ENCODE data around the gene CHSY1. TPM values are rescaled to one million over a fixed set of nuclear protein-coding genes. Genes with fewer than 3 reads are reported as not detected.
"Not testable (repeated sequence)": the region's sequence is repeated elsewhere in the genome, so short reads cannot be mapped to it uniquely, and the experiment has no call there.

The CHSY1 gene
- polyA plus RNA-seq, 2 donors = 3.3 to 5.2 TPM

- H3K36me3 ChIP-seq (ENCODE audit: control insufficient read depth in 2 of 2, insufficient read depth in 2 of 2, low read length in 1 of 2) = peaks cover 0 to 9% of the 10 kb centered on the region in 2 donors
- H3K9me3 ChIP-seq (ENCODE audit: control insufficient read depth in 2 of 2, insufficient read depth in 1 of 2, low read depth in 1 of 2, low read length in 1 of 2) = no peaks in the 10 kb centered on the region
- H3K4me3 ChIP-seq (ENCODE audit: low read depth in 1 of 2, low read length in 2 of 2) = no peak overlapping the region
- 43 to 52% methylated on average over 5 of the region's 5 CpGs for WGBS, 2 donors
- H3K27ac ChIP-seq (ENCODE audit: low read depth in 2 of 2, low read length in 1 of 2) = peak overlapping the region in 1 of 2 donors; percentile 47
- no peaks in the 10 kb centered on the region for H3K27me3 ChIP-seq (ENCODE audit: control insufficient read depth in 1 of 2, insufficient read depth in 2 of 2, low read length in 2 of 2)
- H3K4me1 ChIP-seq (ENCODE audit: control insufficient read depth in 2 of 2, insufficient read depth in 2 of 2, low read length in 1 of 2) = peaks cover 4 to 8% of the 10 kb centered on the region in 2 donors
Measured at GRCh38 chr15:101232677-101233076, 19.2 kb downstream of the CHSY1 start.

GRCh38 chr15:101228313-101228712 lies 23.5 kb downstream of the CHSY1 start:
- H3K9me3 ChIP-seq (ENCODE audit: control insufficient read depth in 2 of 2, insufficient read depth in 1 of 2, low read depth in 1 of 2, low read length in 1 of 2) = peaks cover 0 to 2% of the 10 kb centered on the region in 2 donors
- no peak overlapping the region for H3K27ac ChIP-seq (ENCODE audit: low read depth in 2 of 2, low read length in 1 of 2)
- H3K4me3 ChIP-seq (ENCODE audit: low read depth in 1 of 2, low read length in 2 of 2) = no peak overlapping the region
- peaks cover 5 to 6% of the 10 kb centered on the region in 2 donors for H3K4me1 ChIP-seq (ENCODE audit: control insufficient read depth in 2 of 2, insufficient read depth in 2 of 2, low read length in 1 of 2)
- no peaks in the 10 kb centered on the region for H3K27me3 ChIP-seq (ENCODE audit: control insufficient read depth in 1 of 2, insufficient read depth in 2 of 2, low read length in 2 of 2)
- peaks cover 2 to 3% of the 10 kb centered on the region in 2 donors for H3K36me3 ChIP-seq (ENCODE audit: control insufficient read depth in 2 of 2, insufficient read depth in 2 of 2, low read length in 1 of 2)

GRCh38 chr15:101225658-101226057 lies 26.2 kb downstream of the CHSY1 start:
- no peak overlapping the region for H3K27ac ChIP-seq (ENCODE audit: low read depth in 2 of 2, low read length in 1 of 2)
- H3K9me3 ChIP-seq (ENCODE audit: control insufficient read depth in 2 of 2, insufficient read depth in 1 of 2, low read depth in 1 of 2, low read length in 1 of 2) = peaks cover 0 to 2% of the 10 kb centered on the region in 2 donors
- H3K4me1 ChIP-seq (ENCODE audit: control insufficient read depth in 2 of 2, insufficient read depth in 2 of 2, low read length in 1 of 2) = peaks cover 0 to 2% of the 10 kb centered on the region in 2 donors
- H3K27me3 ChIP-seq (ENCODE audit: control insufficient read depth in 1 of 2, insufficient read depth in 2 of 2, low read length in 2 of 2) = no peaks in the 10 kb centered on the region
- H3K36me3 ChIP-seq (ENCODE audit: control insufficient read depth in 2 of 2, insufficient read depth in 2 of 2, low read length in 1 of 2) = peaks cover 0 to 3% of the 10 kb centered on the region in 2 donors
- no peak overlapping the region for H3K4me3 ChIP-seq (ENCODE audit: low read depth in 1 of 2, low read length in 2 of 2)
- WGBS, 2 donors = 77 to 80% methylated on average over 5 of the region's 5 CpGs

GRCh38 chr15:101221902-101222301 lies 29.9 kb downstream of the CHSY1 start:
- H3K9me3 ChIP-seq (ENCODE audit: control insufficient read depth in 2 of 2, insufficient read depth in 1 of 2, low read depth in 1 of 2, low read length in 1 of 2) = no peaks in the 10 kb centered on the region
- H3K4me1 ChIP-seq (ENCODE audit: control insufficient read depth in 2 of 2, insufficient read depth in 2 of 2, low read length in 1 of 2) = no peaks in the 10 kb centered on the region
- no peak overlapping the region for H3K4me3 ChIP-seq (ENCODE audit: low read depth in 1 of 2, low read length in 2 of 2)
- peaks cover 0 to 3% of the 10 kb centered on the region in 2 donors for H3K36me3 ChIP-seq (ENCODE audit: control insufficient read depth in 2 of 2, insufficient read depth in 2 of 2, low read length in 1 of 2)
- no peak overlapping the region for H3K27ac ChIP-seq (ENCODE audit: low read depth in 2 of 2, low read length in 1 of 2)
- WGBS, 2 donors = 48 to 54% methylated on average over 4 of the region's 4 CpGs
- no peaks in the 10 kb centered on the region for H3K27me3 ChIP-seq (ENCODE audit: control insufficient read depth in 1 of 2, insufficient read depth in 2 of 2, low read length in 2 of 2)

GRCh38 chr15:101220060-101220459 lies 31.8 kb downstream of the CHSY1 start:
- no peaks in the 10 kb centered on the region for H3K36me3 ChIP-seq (ENCODE audit: control insufficient read depth in 2 of 2, insufficient read depth in 2 of 2, low read length in 1 of 2)
- 80% methylated on average over 2 of the region's 2 CpGs for WGBS, 2 donors
- no peaks in the 10 kb centered on the region for H3K4me1 ChIP-seq (ENCODE audit: control insufficient read depth in 2 of 2, insufficient read depth in 2 of 2, low read length in 1 of 2)
- H3K9me3 ChIP-seq (ENCODE audit: control insufficient read depth in 2 of 2, insufficient read depth in 1 of 2, low read depth in 1 of 2, low read length in 1 of 2) = no peaks in the 10 kb centered on the region
- H3K27ac ChIP-seq (ENCODE audit: low read depth in 2 of 2, low read length in 1 of 2) = no peak overlapping the region
- no peaks in the 10 kb centered on the region for H3K27me3 ChIP-seq (ENCODE audit: control insufficient read depth in 1 of 2, insufficient read depth in 2 of 2, low read length in 2 of 2)
- no peak overlapping the region for H3K4me3 ChIP-seq (ENCODE audit: low read depth in 1 of 2, low read length in 2 of 2)

- H3K27ac ChIP-seq (ENCODE audit: low read depth in 2 of 2, low read length in 1 of 2) = no peak overlapping the region
- H3K27me3 ChIP-seq (ENCODE audit: control insufficient read depth in 1 of 2, insufficient read depth in 2 of 2, low read length in 2 of 2) = no peaks in the 10 kb centered on the region
- WGBS, 2 donors = 82 to 84% methylated on average over 6 of the region's 6 CpGs
- H3K9me3 ChIP-seq (ENCODE audit: control insufficient read depth in 2 of 2, insufficient read depth in 1 of 2, low read depth in 1 of 2, low read length in 1 of 2) = no peaks in the 10 kb centered on the region
- H3K4me3 ChIP-seq (ENCODE audit: low read depth in 1 of 2, low read length in 2 of 2) = no peak overlapping the region
- no peaks in the 10 kb centered on the region for H3K36me3 ChIP-seq (ENCODE audit: control insufficient read depth in 2 of 2, insufficient read depth in 2 of 2, low read length in 1 of 2)
- H3K4me1 ChIP-seq (ENCODE audit: control insufficient read depth in 2 of 2, insufficient read depth in 2 of 2, low read length in 1 of 2) = no peaks in the 10 kb centered on the region
Measured at GRCh38 chr15:101219441-101219840, 32.4 kb downstream of the CHSY1 start.

GRCh38 chr15:101217446-101217845 lies 34.4 kb downstream of the CHSY1 start:
- H3K9me3 ChIP-seq (ENCODE audit: control insufficient read depth in 2 of 2, insufficient read depth in 1 of 2, low read depth in 1 of 2, low read length in 1 of 2) = no peaks in the 10 kb centered on the region
- no peak overlapping the region for H3K27ac ChIP-seq (ENCODE audit: low read depth in 2 of 2, low read length in 1 of 2)
- peaks cover 4% of the 10 kb centered on the region in 2 donors for H3K4me1 ChIP-seq (ENCODE audit: control insufficient read depth in 2 of 2, insufficient read depth in 2 of 2, low read length in 1 of 2)
- H3K36me3 ChIP-seq (ENCODE audit: control insufficient read depth in 2 of 2, insufficient read depth in 2 of 2, low read length in 1 of 2) = no peaks in the 10 kb centered on the region
- no peaks in the 10 kb centered on the region for H3K27me3 ChIP-seq (ENCODE audit: control insufficient read depth in 1 of 2, insufficient read depth in 2 of 2, low read length in 2 of 2)
- H3K4me3 ChIP-seq (ENCODE audit: low read depth in 1 of 2, low read length in 2 of 2) = no peak overlapping the region
- 91 to 92% methylated on average over 6 of the region's 6 CpGs for whole genome bisulfite sequencing, 2 donors

- Histone ChIP-seq H3K9me3 (ENCODE audit: control insufficient read depth in 2 of 2, insufficient read depth in 1 of 2, low read depth in 1 of 2, low read length in 1 of 2) (no peaks in the 10 kb centered on the region), H3K36me3 (ENCODE audit: control insufficient read depth in 2 of 2, insufficient read depth in 2 of 2, low read length in 1 of 2) (no peaks in the 10 kb centered on the region), H3K27me3 (ENCODE audit: control insufficient read depth in 1 of 2, insufficient read depth in 2 of 2, low read length in 2 of 2) (no peaks in the 10 kb centered on the region), H3K4me1 (ENCODE audit: control insufficient read depth in 2 of 2, insufficient read depth in 2 of 2, low read length in 1 of 2) (peaks cover 4% of the 10 kb centered on the region in 2 donors), H3K27ac (ENCODE audit: low read depth in 2 of 2, low read length in 1 of 2) (no peak overlapping the region), H3K4me3 (ENCODE audit: low read depth in 1 of 2, low read length in 2 of 2) (no peak overlapping the region)
- 63 to 78% methylated on average over 3 of the region's 3 CpGs for WGBS, 2 donors
Measured at GRCh38 chr15:101216100-101216499, 35.7 kb downstream of the CHSY1 start.

- H3K27ac ChIP-seq (ENCODE audit: low read depth in 2 of 2, low read length in 1 of 2) = no peak overlapping the region
- H3K27me3 ChIP-seq (ENCODE audit: control insufficient read depth in 1 of 2, insufficient read depth in 2 of 2, low read length in 2 of 2) = no peaks in the 10 kb centered on the region
- peaks cover 4% of the 10 kb centered on the region in 2 donors for H3K4me1 ChIP-seq (ENCODE audit: control insufficient read depth in 2 of 2, insufficient read depth in 2 of 2, low read length in 1 of 2)
- H3K4me3 ChIP-seq (ENCODE audit: low read depth in 1 of 2, low read length in 2 of 2) = no peak overlapping the region
- WGBS, 2 donors = 58 to 61% methylated on average over 4 of the region's 4 CpGs
- H3K9me3 ChIP-seq (ENCODE audit: control insufficient read depth in 2 of 2, insufficient read depth in 1 of 2, low read depth in 1 of 2, low read length in 1 of 2) = no peaks in the 10 kb centered on the region
- no peaks in the 10 kb centered on the region for H3K36me3 ChIP-seq (ENCODE audit: control insufficient read depth in 2 of 2, insufficient read depth in 2 of 2, low read length in 1 of 2)
Measured at GRCh38 chr15:101215681-101216080, 36.2 kb downstream of the CHSY1 start.

GRCh38 chr15:101214435-101215097 lies 37.3 kb downstream of the CHSY1 start:
- H3K36me3 ChIP-seq (ENCODE audit: control insufficient read depth in 2 of 2, insufficient read depth in 2 of 2, low read length in 1 of 2); H3K4me3 ChIP-seq (ENCODE audit: low read depth in 1 of 2, low read length in 2 of 2); H3K27me3 ChIP-seq (ENCODE audit: control insufficient read depth in 1 of 2, insufficient read depth in 2 of 2, low read length in 2 of 2); H3K9me3 ChIP-seq (ENCODE audit: control insufficient read depth in 2 of 2, insufficient read depth in 1 of 2, low read depth in 1 of 2, low read length in 1 of 2); H3K27ac ChIP-seq (ENCODE audit: low read depth in 2 of 2, low read length in 1 of 2); H3K4me1 ChIP-seq (ENCODE audit: control insufficient read depth in 2 of 2, insufficient read depth in 2 of 2, low read length in 1 of 2): not testable (repeated sequence)
- WGBS, 2 donors = 96 to 97% methylated on average over 6 of the region's 6 CpGs
